ENCODE measurements around the gene ST3GAL6. TPM values are rescaled to one million over a fixed set of nuclear protein-coding genes. Genes with fewer than 3 reads are reported as not detected.

ST3GAL6 gene
- total and polyA plus RNA-seq, 2 donors = 3.1 to 16.7 TPM

DNA sequence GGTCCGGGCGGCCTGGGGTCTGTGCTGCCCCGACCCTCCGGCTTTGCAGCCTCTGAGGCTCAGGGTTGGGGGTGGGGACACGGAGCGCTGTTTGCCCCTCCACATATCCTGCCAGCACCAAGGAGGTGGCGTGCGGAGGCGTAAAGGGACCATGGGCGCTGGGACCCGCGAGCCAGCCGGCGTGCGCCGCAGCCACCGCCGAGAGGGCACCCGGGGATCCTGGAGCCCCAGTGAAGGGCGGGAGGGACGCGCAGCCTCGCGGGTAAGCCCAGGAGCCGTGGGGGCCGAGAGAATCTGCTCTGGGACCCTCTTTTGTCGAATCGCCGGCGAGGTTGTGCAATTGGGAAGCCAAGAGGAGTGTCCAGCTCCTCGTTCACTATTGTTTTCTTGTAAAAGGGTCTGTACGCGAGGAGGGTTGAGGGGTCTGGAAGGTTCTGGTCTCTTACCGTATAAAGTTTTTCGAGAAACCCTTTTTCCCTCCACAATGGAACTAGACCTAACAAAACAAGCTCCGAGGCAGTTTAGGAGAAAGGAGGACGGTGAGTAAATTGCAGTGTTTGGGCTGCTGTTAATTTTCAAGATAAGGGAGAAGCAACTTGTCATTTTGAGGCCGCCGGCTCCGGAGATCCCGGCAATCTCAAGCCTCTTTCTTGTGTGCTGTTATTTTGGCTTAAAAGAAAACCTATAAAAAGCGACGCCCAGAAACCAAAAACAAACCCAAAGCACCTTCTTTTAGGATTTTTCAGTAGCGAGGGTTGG, 29.9 kb upstream of the ST3GAL6 start:
- Histone ChIP-seq H3K27ac (ENCODE audit: low read depth) (no peak overlapping the region), H3K4me3 (ENCODE audit: low read depth, low read length) (peak overlapping the region; percentile 65), H3K36me3 (ENCODE audit: insufficient read depth) (no peaks in the 10 kb centered on the region), H3K4me1 (ENCODE audit: insufficient read depth) (no peaks in the 10 kb centered on the region)
- under 1% methylated on average over 44 of the region's 44 CpGs for WGBS
- DNase-seq (ENCODE audit: extremely low spot score) = no peak

GRCh38 chr3:98733812-98734281, 29.3 kb upstream of the ST3GAL6 start:
- H3K27ac ChIP-seq (ENCODE audit: low read depth) = no peak overlapping the region

DNA sequence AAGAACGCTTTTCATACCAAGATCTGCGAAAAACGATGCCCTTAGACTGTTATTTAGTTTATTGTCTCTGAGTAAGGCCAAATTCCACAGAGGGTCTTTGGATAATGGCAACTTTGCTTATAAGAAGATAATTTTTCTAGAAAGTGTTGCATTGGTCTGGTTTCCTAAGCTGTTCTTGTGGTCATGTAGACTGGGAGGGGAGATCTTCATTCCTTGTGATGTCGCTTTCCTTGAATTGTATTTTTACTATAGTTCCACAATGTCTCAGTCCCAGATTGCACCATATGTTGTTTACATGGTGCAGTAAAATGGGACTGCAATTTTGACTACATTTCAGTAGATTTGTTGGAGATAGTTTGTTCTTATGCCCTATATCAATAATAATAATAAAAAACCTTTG, 28.8 kb upstream of the ST3GAL6 start:
- WGBS = 41% methylated on average over 4 of the region's 4 CpGs
- no peak for DNase-seq (ENCODE audit: extremely low spot score)
- no peak overlapping the region for H3K27ac ChIP-seq (ENCODE audit: low read depth)

More at GRCh38 chr3:98733812-98734281, 29.3 kb upstream of the ST3GAL6 start:
- H3K4me3 ChIP-seq (ENCODE audit: low read depth, low read length) = peak overlapping the region; percentile 65
- no peaks in the 10 kb centered on the region for H3K36me3 ChIP-seq (ENCODE audit: insufficient read depth)
- 3% methylated on average over 15 of the region's 15 CpGs for WGBS
- no peaks in the 10 kb centered on the region for H3K4me1 ChIP-seq (ENCODE audit: insufficient read depth)
- no peak for DNase-seq (ENCODE audit: extremely low spot score)

GRCh38 chr3:98734735-98735134, 28.4 kb upstream of the ST3GAL6 start:
- DNase-seq (ENCODE audit: extremely low spot score) = no peak
- Histone ChIP-seq H3K27ac (ENCODE audit: low read depth) (no peak overlapping the region), H3K4me1 (ENCODE audit: insufficient read depth) (no peaks in the 10 kb centered on the region), H3K36me3 (ENCODE audit: insufficient read depth) (no peaks in the 10 kb centered on the region), H3K4me3 (ENCODE audit: low read depth, low read length) (no peak overlapping the region)
- 91% methylated on average over 4 of the region's 4 CpGs for WGBS

More for the DNA sequence above, 28.8 kb upstream of the ST3GAL6 start:
- Histone ChIP-seq H3K4me1 (ENCODE audit: insufficient read depth) (no peaks in the 10 kb centered on the region), H3K36me3 (ENCODE audit: insufficient read depth) (no peaks in the 10 kb centered on the region), H3K4me3 (ENCODE audit: low read depth, low read length) (peak overlapping the region; percentile 65)

DNA sequence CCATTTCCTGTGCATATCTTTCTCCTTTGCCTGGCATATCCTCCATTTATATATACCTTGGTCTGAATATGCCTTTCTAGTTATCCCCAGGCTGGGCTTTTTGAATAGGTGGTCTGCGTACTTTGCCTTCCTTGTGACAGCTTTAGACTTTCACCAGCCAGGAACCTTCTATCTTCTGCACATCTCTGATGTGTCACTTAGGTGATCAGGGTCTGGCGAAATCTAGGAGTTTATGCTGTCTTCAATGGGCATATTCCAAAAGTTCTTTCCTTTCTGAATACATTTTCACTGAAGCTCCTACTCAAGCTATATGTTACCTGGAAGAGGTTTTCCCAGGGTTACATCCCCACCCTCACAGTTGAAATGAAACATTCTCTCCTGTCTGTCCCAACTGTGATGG, 27.8 kb upstream of the ST3GAL6 start:
- no peak for DNase-seq (ENCODE audit: extremely low spot score)
- H3K27ac ChIP-seq (ENCODE audit: low read depth) = no peak overlapping the region
- H3K4me3 ChIP-seq (ENCODE audit: low read depth, low read length) = no peak overlapping the region
- 98% methylated on average over 2 of the region's 2 CpGs for WGBS
- H3K4me1 ChIP-seq (ENCODE audit: insufficient read depth) = no peaks in the 10 kb centered on the region
- H3K36me3 ChIP-seq (ENCODE audit: insufficient read depth) = no peaks in the 10 kb centered on the region

GRCh38 chr3:98735761-98736269, 27.3 kb upstream of the ST3GAL6 start:
- no peak overlapping the region for H3K27ac ChIP-seq (ENCODE audit: low read depth)
- no peak for DNase-seq (ENCODE audit: extremely low spot score)
- 85% methylated on average over 1 of the region's 1 CpG for WGBS

DNA sequence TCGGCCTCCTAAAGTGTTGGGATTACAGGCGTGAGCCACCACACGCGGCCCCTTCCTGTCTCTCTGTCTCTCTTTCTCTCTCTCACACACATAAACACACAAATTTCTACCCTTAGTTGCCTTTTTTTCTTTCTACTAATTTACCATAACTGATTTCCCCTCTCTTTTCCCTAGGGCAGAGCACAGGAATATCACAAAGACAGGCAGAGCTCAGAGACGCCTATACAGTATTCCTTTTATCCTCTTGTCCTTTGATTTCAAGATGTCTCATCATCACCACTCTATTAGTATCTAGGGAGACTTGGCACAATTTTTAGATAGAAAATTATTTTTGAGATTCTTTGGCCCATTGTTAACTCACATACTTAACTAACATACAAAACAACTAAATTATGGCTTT, 25.8 kb upstream of the ST3GAL6 start:
- no peak overlapping the region for H3K27ac ChIP-seq (ENCODE audit: low read depth)
- no peaks in the 10 kb centered on the region for H3K4me1 ChIP-seq (ENCODE audit: insufficient read depth)
- DNase-seq (ENCODE audit: extremely low spot score) = no peak
- WGBS = 96% methylated on average over 5 of the region's 5 CpGs
- no peaks in the 10 kb centered on the region for H3K36me3 ChIP-seq (ENCODE audit: insufficient read depth)
- H3K4me3 ChIP-seq (ENCODE audit: low read depth, low read length) = no peak overlapping the region

More at GRCh38 chr3:98735761-98736269, 27.3 kb upstream of the ST3GAL6 start:
- Histone ChIP-seq H3K4me3 (ENCODE audit: low read depth, low read length) (no peak overlapping the region), H3K4me1 (ENCODE audit: insufficient read depth) (no peaks in the 10 kb centered on the region), H3K36me3 (ENCODE audit: insufficient read depth) (no peaks in the 10 kb centered on the region)

DNA sequence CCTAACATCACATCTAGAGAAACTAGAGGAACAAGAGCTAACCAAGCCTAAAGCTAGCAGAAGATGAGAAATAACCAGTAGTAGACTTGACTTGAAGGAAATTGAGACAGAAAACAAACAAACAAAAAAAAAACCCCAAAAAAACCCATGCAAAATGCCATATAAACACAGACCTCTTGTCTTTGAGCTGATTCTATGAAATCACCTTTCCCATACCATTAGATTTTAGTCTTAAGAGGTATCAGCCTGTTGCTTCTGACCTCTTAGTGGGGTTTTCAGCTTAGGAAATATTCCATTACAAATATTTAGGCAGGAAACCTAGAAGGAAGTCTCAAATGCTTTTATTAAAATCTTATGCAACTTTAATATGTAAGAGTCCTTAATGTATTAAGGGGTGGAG, 23.9 kb upstream of the ST3GAL6 start:
- no peak for DNase-seq (ENCODE audit: extremely low spot score)
- no peaks in the 10 kb centered on the region for H3K4me1 ChIP-seq (ENCODE audit: insufficient read depth)
- no peak overlapping the region for H3K4me3 ChIP-seq (ENCODE audit: low read depth, low read length)
- H3K36me3 ChIP-seq (ENCODE audit: insufficient read depth) = no peaks in the 10 kb centered on the region
- no peak overlapping the region for H3K27ac ChIP-seq (ENCODE audit: low read depth)

DNA sequence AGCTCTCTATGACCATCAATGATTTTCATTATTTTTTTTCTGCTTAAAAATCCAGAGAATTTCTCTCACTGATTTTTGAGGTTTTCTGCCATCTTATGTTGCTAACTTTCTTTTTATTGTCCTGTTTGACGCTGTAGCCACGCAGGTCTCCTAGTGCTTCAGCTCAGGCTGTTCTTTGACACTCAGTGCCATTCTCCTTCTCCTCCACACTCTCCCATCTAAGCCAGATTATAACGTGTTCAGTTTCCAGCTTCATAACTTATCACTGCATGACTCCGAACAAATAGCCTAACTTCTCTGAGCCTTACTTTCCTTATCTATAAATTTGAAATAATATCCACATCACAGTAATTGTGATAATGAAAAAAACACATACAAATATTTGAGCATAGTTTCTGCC, 22.8 kb upstream of the ST3GAL6 start:
- 84% methylated on average over 4 of the region's 4 CpGs for WGBS
- Histone ChIP-seq H3K4me1 (ENCODE audit: insufficient read depth) (no peaks in the 10 kb centered on the region), H3K27ac (ENCODE audit: low read depth) (no peak overlapping the region), H3K36me3 (ENCODE audit: insufficient read depth) (no peaks in the 10 kb centered on the region), H3K4me3 (ENCODE audit: low read depth, low read length) (no peak overlapping the region)
- DNase-seq (ENCODE audit: extremely low spot score) = no peak

DNA sequence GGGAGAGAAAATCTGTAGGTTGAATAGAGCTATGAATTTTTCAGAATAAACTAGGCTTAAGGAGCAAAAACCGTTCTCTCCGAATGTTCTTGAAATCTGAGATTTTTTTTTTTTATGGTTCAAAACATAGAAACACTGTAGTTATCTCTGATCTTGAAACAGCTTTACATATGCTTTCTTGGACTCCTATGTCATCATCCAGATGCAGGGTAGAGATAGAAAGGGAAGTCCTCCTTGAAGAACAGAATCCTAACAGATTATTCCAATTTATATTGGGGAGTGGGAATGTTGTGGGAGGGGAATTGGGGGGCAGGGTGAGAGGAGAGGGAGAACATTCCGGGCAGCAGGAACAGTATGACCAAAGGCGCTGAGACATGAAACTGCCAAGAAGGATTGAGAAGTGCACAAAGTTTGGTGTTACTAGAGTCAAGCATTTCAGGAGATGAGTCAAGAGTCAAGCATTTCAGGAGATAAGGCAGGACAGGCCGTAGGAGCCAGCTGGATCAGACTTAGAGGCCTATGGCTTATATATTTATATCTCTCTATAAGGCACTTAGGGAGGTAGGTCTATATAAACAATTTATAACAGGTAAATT, 21.9 kb upstream of the ST3GAL6 start:
- Histone ChIP-seq H3K4me3 (ENCODE audit: low read depth, low read length) (no peak overlapping the region), H3K36me3 (ENCODE audit: insufficient read depth) (no peaks in the 10 kb centered on the region), H3K4me1 (ENCODE audit: insufficient read depth) (no peaks in the 10 kb centered on the region), H3K27ac (ENCODE audit: low read depth) (no peak overlapping the region)
- WGBS = 79% methylated on average over 5 of the region's 5 CpGs
- DNase-seq (ENCODE audit: extremely low spot score) = no peak

DNA sequence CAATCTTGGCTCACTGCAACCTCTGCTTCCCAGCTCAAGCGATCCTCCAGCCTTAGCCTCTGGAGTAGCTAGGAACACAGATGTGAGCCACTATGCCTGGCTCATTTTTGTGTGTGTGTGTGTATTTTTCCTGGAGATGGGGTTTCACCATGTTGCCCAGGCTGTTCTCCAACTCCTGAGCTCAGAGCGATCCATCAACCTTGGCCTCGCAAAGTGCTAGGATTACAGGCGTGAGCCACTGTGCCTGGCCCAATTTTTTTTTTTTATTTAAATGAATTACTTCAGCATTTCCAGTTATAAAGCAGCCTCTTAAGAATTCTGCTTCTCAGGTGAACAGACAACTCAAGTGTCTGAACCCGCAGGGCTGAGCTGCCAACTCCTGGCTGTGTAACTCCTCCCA, 20.1 kb upstream of the ST3GAL6 start:
- Histone ChIP-seq H3K27ac (ENCODE audit: low read depth) (no peak overlapping the region), H3K4me3 (ENCODE audit: low read depth, low read length) (no peak overlapping the region), H3K36me3 (ENCODE audit: insufficient read depth) (no peaks in the 10 kb centered on the region), H3K4me1 (ENCODE audit: insufficient read depth) (no peaks in the 10 kb centered on the region)
- DNase-seq (ENCODE audit: extremely low spot score) = no peak
- WGBS = 96% methylated on average over 5 of the region's 5 CpGs

DNA sequence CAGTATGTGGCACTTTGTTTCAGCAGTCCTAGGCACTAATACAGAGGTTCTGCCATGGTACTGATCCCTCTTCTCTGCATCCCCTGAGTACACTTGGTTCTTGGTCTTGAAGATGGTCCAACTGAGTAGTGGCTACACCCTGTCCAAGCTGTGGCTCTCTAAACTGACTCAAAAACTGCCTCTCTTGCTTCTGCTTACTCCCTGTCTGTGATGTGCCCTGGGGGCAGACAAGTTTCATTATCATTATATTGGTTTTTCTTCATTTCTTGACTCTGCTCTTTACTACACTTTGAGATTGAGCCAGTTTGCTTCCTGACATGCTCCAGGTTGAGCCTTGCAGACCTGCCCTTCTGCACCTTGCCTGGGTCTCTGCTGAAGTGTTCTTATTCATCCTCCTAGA, 18.9 kb upstream of the ST3GAL6 start:
- Histone ChIP-seq H3K27ac (ENCODE audit: low read depth) (no peak overlapping the region), H3K4me1 (ENCODE audit: insufficient read depth) (no peaks in the 10 kb centered on the region), H3K36me3 (ENCODE audit: insufficient read depth) (no peaks in the 10 kb centered on the region), H3K4me3 (ENCODE audit: low read depth, low read length) (no peak overlapping the region)
- DNase-seq (ENCODE audit: extremely low spot score) = no peak

DNA sequence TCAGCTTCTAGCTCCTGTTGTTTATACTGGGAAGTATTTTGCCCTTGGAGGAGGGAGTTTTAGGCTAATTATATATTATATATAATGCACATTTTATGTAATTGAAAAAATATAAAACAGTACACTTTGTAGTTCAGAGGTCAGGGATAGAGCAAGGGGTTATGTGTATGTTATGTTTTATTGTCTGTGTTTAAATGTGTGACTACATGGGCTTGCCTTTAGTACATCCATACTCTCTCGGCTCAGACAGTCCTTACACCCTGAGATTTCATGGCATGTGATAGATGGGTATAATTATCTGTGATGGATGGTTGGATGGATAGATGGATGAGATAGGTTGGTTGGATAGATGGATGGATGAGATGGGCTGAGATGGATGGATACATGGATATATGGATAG, 17.4 kb upstream of the ST3GAL6 start:
- WGBS = 89% methylated on average over 1 of the region's 1 CpG
- Histone ChIP-seq H3K36me3 (ENCODE audit: insufficient read depth) (no peaks in the 10 kb centered on the region), H3K4me3 (ENCODE audit: low read depth, low read length) (no peak overlapping the region), H3K27ac (ENCODE audit: low read depth) (no peak overlapping the region), H3K4me1 (ENCODE audit: insufficient read depth) (no peaks in the 10 kb centered on the region)
- DNase-seq (ENCODE audit: extremely low spot score) = no peak

- DNase-seq (ENCODE audit: extremely low spot score) = no peak
- no peak overlapping the region for H3K4me3 ChIP-seq (ENCODE audit: low read depth, low read length)
- 77% methylated on average over 4 of the region's 4 CpGs for WGBS
- no peaks in the 10 kb centered on the region for H3K36me3 ChIP-seq (ENCODE audit: insufficient read depth)
- no peak overlapping the region for H3K27ac ChIP-seq (ENCODE audit: low read depth)
- no peaks in the 10 kb centered on the region for H3K4me1 ChIP-seq (ENCODE audit: insufficient read depth)
Measured at GRCh38 chr3:98746122-98746521, 17.0 kb upstream of the ST3GAL6 start.

Data from urinary bladder (tissue), 4 donors.